Motor neuron (in vitro differentiated cells): ENCODE data around the gene PDE8A. TPM values are rescaled to one million over a fixed set of nuclear protein-coding genes. Genes with fewer than 3 reads are reported as not detected.
A peak's percentile ranks its signal among the peaks of the same experiment; 100 is the strongest.

Source experiments
- ATAC-seq, 8 experiments: fragments of 200-7000 bp; cut with Tn5 transposase; replicated peaks in 6 of 8; 2 replicates each; pipeline ENCODE4 v1.8.0; 2021; ENCODE audit warnings: mild to moderate bottlenecking in 8 of 8, moderate library complexity in 8 of 8
- H3K27ac ChIP-seq, 2 donors: fragments of 250-450 bp; sonication (Bioruptor Pico); 2 replicates each; pipeline ENCODE4 v1.9.0; 2021; ENCODE audit warnings: antibody characterized with exemption in 2 of 2, mild to moderate bottlenecking in 2 of 2, moderate library complexity in 1 of 2
- H3K4me1 ChIP-seq, 2 donors: fragments of 250-450 bp; sonication (Bioruptor Pico); replicated peaks in 1 of 2; 2 replicates each; pipeline ENCODE4 v1.6.1; 2021; ENCODE audit warnings: antibody characterized with exemption in 2 of 2, mild to moderate bottlenecking in 2 of 2, moderate library complexity in 1 of 2
- H3K4me3 ChIP-seq, 5 donors: fragments of 250-450 bp; sonication (Bioruptor Pico); 2 replicates each; pipeline ENCODE4 v1.9.0; 2021; ENCODE audit warnings: antibody characterized with exemption in 5 of 5, mild to moderate bottlenecking in 5 of 5, moderate library complexity in 4 of 5
- WGBS, 10 experiments: fragments of 450-650 bp; shearing (Covaris generic); methylation state at CpG; one replicate each; pipeline ENCODE4 v1.0.0; 2022; 5-methylcytosine and 5-hydroxymethylcytosine counted together
- in situ Hi-C, 9 experiments: fragments of 400-800 bp; cut with MboI; loops; one replicate each; pipeline ENCODE4 v1.15.0; 2021; ENCODE audit warnings: low sequenced_read_pairs in 9 of 9, low pct_unique_long_range_greater_than_20kb in 2 of 9; ENCODE audit not compliant: unreplicated experiment in 9 of 9
- total RNA-seq, 8 experiments: library from RNA; unstranded; fragments of 300-600 nt; gene quantifications; 2 replicates each; pipeline versions ENCODE4 v1.2.3 to v1.2.4, GENCODE V29; 2022

The PDE8A gene, protein sequence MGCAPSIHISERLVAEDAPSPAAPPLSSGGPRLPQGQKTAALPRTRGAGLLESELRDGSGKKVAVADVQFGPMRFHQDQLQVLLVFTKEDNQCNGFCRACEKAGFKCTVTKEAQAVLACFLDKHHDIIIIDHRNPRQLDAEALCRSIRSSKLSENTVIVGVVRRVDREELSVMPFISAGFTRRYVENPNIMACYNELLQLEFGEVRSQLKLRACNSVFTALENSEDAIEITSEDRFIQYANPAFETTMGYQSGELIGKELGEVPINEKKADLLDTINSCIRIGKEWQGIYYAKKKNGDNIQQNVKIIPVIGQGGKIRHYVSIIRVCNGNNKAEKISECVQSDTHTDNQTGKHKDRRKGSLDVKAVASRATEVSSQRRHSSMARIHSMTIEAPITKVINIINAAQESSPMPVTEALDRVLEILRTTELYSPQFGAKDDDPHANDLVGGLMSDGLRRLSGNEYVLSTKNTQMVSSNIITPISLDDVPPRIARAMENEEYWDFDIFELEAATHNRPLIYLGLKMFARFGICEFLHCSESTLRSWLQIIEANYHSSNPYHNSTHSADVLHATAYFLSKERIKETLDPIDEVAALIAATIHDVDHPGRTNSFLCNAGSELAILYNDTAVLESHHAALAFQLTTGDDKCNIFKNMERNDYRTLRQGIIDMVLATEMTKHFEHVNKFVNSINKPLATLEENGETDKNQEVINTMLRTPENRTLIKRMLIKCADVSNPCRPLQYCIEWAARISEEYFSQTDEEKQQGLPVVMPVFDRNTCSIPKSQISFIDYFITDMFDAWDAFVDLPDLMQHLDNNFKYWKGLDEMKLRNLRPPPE
- total RNA-seq = 10 to 100 TPM in 5 of 8 experiments, 1 to 10 TPM in 3; 6.2 to 81.4 (median 28.2) TPM

GRCh38 chr15:84981711-84982300 lies at the start of gene PDE8A:
TSS of gene PDE8A (plus strand) at chr15:84981856. CDS start at chr15:84982163, 307 bp downstream.
- in situ Hi-C loops = no loop called here
- peak in 5 of 8 experiments; percentile 5 to 15 (median 11) for ATAC-seq
- H3K4me1 ChIP-seq = peaks cover 0 to 3% of the 10 kb centered on the region in 2 donors
- 1% methylated on average over 14 of the region's 95 CpGs; no CpG with 5 or more reads in 9 of the 10 experiments for WGBS, 10 experiments
- H3K4me3 ChIP-seq = peak within 1 kb of the TSS; percentile 53 to 91 (median 61)
- H3K27ac ChIP-seq = peak within 1 kb of the TSS; percentile 38 to 68

DNA sequence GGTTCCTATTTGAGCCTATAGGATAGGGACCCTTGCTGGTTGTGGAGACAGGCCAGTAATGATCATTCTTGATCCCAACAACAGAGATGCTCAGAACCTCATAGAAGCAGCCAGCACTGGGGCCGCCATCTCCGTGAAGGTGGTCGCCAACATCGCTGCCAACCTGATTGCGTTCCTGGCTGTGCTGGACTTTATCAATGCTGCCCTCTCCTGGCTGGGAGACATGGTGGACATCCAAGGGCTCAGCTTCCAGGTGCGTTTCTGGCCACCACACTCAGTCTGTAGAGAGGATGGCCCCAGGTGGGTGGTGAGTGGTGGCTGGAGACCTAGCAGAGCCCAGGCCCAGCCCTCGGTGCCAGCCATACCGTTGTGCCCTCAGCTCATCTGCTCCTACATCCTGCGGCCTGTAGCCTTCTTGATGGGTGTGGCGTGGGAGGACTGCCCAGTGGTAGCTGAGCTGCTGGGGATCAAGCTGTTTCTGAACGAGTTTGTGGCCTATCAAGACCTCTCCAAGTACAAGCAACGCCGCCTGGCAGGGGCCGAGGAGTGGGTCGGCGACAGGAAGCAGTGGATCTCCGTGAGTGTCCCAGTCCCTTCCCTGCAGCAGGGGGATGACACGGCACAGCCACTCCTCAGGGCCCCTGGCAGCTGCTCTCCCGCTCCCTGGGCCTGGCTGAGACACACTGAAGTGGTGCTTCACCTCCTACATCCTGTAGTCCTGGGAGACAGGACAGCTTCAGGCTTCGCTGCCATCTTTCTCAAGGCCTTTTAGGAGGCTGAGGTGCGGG lies 46.5 kb upstream of the PDE8A start:
- H3K4me1 ChIP-seq = no peaks in the 10 kb centered on the region
- H3K27ac ChIP-seq = no peak overlapping the region
- in situ Hi-C loops = loop anchor here in 2 of 9 experiments (25.0 kb wide), 1 partner anchor 348 kb away; no protein-coding TSS in a partner anchor
- WGBS, 10 experiments = 60 to 100% (median 86%) methylated on average over 1 to 14 of the region's 21 CpGs; no CpG with 5 or more reads in 4 of the 10 experiments
- H3K4me3 ChIP-seq = no peak overlapping the region
- no peak for ATAC-seq

GRCh38 chr15:84937144-84937543 lies 44.5 kb upstream of the PDE8A start:
- in situ Hi-C loops = loop anchor here in 2 of 9 experiments (25.0 kb wide), 1 partner anchor 350 kb away; no protein-coding TSS in a partner anchor
- no peak for ATAC-seq
- no peak overlapping the region for H3K4me3 ChIP-seq
- WGBS, 10 experiments = 0 to 100% (median 54%) methylated on average over 1 to 5 of the region's 5 CpGs
- no peak overlapping the region for H3K27ac ChIP-seq
- H3K4me1 ChIP-seq = no peaks in the 10 kb centered on the region

DNA sequence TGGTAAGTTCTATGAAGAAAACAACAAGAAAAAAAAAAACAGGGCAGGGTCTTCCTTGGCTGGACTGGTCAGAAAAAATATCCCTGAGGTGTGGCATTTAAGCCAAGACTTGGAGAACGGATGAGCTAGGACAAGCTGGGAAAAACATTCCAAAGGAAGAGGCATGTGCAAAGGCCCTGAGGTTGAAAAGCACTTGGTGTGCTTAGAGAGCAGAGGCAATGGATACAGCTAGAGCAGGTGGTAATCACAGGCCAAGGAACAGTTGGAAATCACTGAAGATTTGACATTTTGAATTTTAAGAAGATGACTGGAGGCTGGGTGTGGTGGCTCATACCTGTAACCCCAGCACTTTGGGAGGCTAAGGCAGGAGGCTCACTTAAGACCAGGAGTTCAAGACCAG lies 42.9 kb upstream of the PDE8A start:
- WGBS, 10 experiments = 60 to 100% (median 85%) methylated on average over 1 of the region's 1 CpG; no CpG with 5 or more reads in 2 of the 10 experiments

GRCh38 chr15:84940399-84940798 lies 41.3 kb upstream of the PDE8A start:
- Histone ChIP-seq H3K4me1 (no peaks in the 10 kb centered on the region), H3K27ac (no peak overlapping the region), H3K4me3 (no peak overlapping the region)
- ATAC-seq = no peak
- WGBS, 10 experiments = 37 to 77% (median 62%) methylated on average over 3 of the region's 3 CpGs; no CpG with 5 or more reads in 1 of the 10 experiments
- in situ Hi-C loops = loop anchor here in 2 of 9 experiments (25.0 kb wide), 1 partner anchor 353 kb away; no protein-coding TSS in a partner anchor

More for the DNA sequence above, 42.9 kb upstream of the PDE8A start:
- ATAC-seq = no peak
- in situ Hi-C loops = loop anchor here in 2 of 9 experiments (25.0 kb wide), 1 partner anchor 351 kb away; no protein-coding TSS in a partner anchor
- H3K4me3 ChIP-seq = no peak overlapping the region
- H3K4me1 ChIP-seq = no peaks in the 10 kb centered on the region
- no peak overlapping the region for H3K27ac ChIP-seq

DNA sequence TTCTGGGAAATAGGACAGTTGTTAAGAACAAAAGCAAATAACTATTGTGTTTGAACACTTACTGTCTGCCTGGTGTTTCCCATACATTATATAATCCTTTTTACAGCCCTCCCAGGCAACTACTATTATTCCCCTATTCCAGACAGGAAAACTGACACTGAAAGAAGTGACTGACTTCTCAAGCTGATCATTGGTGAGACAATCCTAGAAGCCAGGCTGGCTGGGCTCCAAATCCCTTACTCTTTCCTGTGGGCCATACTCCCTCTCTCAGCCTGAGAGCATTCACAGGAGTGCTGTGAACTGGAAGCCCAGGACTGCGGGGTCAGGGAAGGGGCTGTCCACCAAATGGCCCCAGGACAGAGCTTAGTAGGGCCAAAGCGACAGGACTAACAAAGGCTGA lies 39.2 kb upstream of the PDE8A start:
- H3K4me1 ChIP-seq = no peaks in the 10 kb centered on the region
- in situ Hi-C loops = loop anchor here in 2 of 9 experiments (25.0 kb wide), 1 partner anchor 355 kb away; no protein-coding TSS in a partner anchor
- no peak for ATAC-seq
- H3K27ac ChIP-seq = no peak overlapping the region
- 60 to 100% (median 83%) methylated on average over 1 of the region's 2 CpGs; no CpG with 5 or more reads in 5 of the 10 experiments for WGBS, 10 experiments
- H3K4me3 ChIP-seq = no peak overlapping the region

- in situ Hi-C loops = loop anchor here in 2 of 9 experiments (25.0 kb wide), 1 partner anchor 357 kb away; no protein-coding TSS in a partner anchor
- 85 to 100% (median 95%) methylated on average over 3 to 4 of the region's 10 CpGs; no CpG with 5 or more reads in 7 of the 10 experiments for WGBS, 10 experiments
- H3K4me1 ChIP-seq = peaks cover 0 to 8% of the 10 kb centered on the region in 2 donors
- no peak overlapping the region for H3K4me3 ChIP-seq
- ATAC-seq = no peak
- H3K27ac ChIP-seq = no peak overlapping the region
Observed at GRCh38 chr15:84944311-84944710, 37.3 kb upstream of the PDE8A start.

DNA sequence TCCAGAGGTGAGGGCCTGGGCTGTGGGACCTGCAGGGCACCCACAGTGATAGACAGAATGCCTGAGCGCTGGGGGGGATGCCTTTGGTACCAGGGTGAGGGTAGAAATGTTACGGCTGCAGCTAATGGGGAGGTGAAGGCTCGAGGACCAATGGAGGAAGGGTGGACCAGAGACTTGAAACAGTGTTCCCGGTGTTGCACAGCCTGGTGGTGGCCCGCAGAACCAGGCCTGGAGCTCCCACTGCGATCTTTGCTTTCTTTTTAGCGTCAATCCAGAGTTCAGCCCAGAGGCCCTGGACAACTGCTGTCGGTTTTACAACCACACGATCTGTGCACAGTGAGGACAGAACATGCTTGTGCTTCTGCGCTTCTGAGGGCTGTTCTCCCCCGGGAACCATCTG lies 36.8 kb upstream of the PDE8A start:
- Histone ChIP-seq H3K4me1 (peaks cover 0 to 8% of the 10 kb centered on the region in 2 donors), H3K27ac (no peak overlapping the region), H3K4me3 (no peak overlapping the region)
- WGBS, 10 experiments = 64 to 100% (median 81%) methylated on average over 1 to 7 of the region's 11 CpGs; no CpG with 5 or more reads in 5 of the 10 experiments
- no peak for ATAC-seq
- in situ Hi-C loops = loop anchor here in 2 of 9 experiments (25.0 kb wide), 1 partner anchor 358 kb away; no protein-coding TSS in a partner anchor

DNA sequence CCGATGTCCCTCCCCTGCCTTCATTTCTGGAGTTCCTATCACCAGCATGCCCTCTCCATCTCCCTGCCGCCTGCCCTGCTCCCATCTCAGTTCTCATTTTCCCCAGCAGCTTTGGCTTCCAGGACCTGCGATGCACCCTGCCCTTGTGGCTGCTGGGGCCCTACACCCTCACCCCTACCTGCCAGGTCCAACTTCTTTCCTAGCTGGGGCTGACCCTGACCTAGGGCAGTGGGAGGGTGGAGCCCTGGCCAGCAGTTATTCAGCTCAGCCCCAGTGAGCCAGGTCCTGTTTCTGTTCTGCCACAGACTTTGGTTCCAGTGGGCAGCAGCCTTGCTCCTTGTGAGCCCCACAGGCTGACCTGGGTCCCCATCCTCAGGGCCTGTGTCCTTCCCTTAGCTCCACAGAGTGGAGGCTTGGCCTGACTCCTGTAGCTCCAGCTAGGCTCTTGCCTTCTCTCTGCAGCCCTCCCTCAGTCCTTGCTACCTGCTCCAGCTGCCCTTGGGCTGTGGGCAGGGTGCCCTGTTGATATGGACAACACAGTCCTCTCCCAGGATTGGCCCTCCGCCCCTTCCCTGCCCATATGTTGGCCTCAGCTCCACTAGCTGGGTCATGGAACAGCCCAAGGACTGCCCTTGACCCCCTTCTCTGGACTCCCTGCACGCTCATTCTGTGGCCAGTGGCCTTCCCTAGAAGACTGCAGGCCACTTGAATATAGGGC lies 34.7 kb upstream of the PDE8A start:
- Histone ChIP-seq H3K4me1 (peaks cover 0 to 8% of the 10 kb centered on the region in 2 donors), H3K4me3 (no peak overlapping the region), H3K27ac (no peak overlapping the region)
- WGBS, 10 experiments = 80 to 100% (median 100%) methylated on average over 1 to 2 of the region's 5 CpGs; no CpG with 5 or more reads in 7 of the 10 experiments
- peak in 1 of 8 experiments; percentile 12 for ATAC-seq
- in situ Hi-C loops = loop anchor here in 2 of 9 experiments (25.0 kb wide), 1 partner anchor 360 kb away; no protein-coding TSS in a partner anchor

DNA sequence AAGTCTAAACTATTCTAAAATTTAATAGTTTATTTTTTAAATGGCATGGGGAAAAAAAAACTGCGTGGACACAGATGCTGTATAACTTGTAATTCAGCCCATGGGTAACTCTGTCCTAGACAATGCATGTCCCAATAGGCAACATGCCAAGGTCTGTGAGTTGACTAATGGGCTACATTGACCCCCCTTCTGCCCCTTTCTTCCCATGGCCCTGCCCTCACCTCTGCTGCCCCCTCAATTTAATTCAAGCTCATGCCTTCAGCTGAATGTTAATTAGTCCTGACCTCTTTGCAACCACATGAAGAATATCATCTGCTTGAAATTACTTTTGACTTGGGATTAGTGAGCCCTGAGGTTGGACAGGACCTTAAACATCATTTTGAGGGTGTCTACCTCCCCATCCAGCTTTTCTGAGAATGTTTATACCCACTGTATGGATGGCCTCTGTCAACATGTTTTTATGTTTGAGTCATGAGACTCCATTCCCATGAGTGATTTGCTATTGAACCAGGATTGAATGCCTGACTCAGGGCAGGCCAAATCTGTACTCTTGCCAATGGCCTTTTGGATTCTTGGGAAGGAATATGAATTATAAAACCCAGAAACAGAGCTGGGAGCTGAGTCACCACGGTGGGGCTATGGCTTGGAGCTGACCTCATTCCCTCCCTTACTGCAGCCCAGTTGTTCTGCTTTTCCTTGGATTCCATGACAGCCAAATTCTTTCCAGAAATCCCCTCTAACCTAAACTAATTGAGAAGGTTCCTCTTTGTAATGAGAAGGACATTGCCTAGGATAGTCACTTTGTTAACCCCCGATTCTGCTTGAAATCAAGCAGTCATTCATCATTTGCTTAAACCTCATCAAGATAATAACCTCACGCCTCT lies 33.5 kb upstream of the PDE8A start:
- Histone ChIP-seq H3K4me1 (peaks cover 0 to 8% of the 10 kb centered on the region in 2 donors), H3K27ac (no peak overlapping the region), H3K4me3 (no peak overlapping the region)
- ATAC-seq = peak in 6 of 8 experiments; percentile 26 to 86 (median 80)
- in situ Hi-C loops = loop anchor here in 2 of 9 experiments (25.0 kb wide), 1 partner anchor 361 kb away; no protein-coding TSS in a partner anchor
- WGBS, 10 experiments = 20 to 100% (median 48%) methylated on average over 1 to 4 of the region's 4 CpGs; no CpG with 5 or more reads in 1 of the 10 experiments
